H1 (cell line): ENCODE measurements around the gene TMEM106C. TPM values are rescaled to one million over a fixed set of nuclear protein-coding genes. Genes with fewer than 3 reads are reported as not detected.

ENCODE experiments used
- CTCF ChIA-PET: fragments of 300-600 bp; sonication (Branson Sonifier 250); formaldehyde crosslinking; loops from one replicate; lab custom pipeline; 2021; ENCODE audit not compliant: partially characterized antibody; lab: Charles Lee
- POLR2A ChIA-PET: fragments of 300-600 bp; sonication (Branson Sonifier 250); formaldehyde crosslinking; loops from one replicate; lab custom pipeline; 2021; ENCODE audit warnings: inconsistent platforms; ENCODE audit not compliant: partially characterized antibody; lab: Charles Lee
- DNase-seq, 2 experiments: peaks; one replicate each; pipeline versions ENCODE4 v3.0.0 to v3.0.0-alpha.2; 2010 to 2022; ENCODE audit warnings: low spot score in 2 of 2, low read depth in 1 of 2, mixed read lengths in 1 of 2
- FAIRE-seq: peaks from 2 replicates; lab custom pipeline; 2011; peaks lifted over from hg19 to GRCh38; lab: Jason Lieb, UNC
- H2AFZ ChIP-seq: 2 replicates; pipeline ENCODE4 v1.8.1; 2012; ENCODE audit warnings: low read length, inconsistent platforms
- H2AK5ac ChIP-seq: 2 replicates; pipeline ENCODE4 v1.6.1; 2013; ENCODE audit warnings: low read depth, low read length
- H2BK120ac ChIP-seq: replicated peaks from 2 replicates; pipeline ENCODE3; 2013; ENCODE audit warnings: low read depth, low read length, inconsistent platforms
- H2BK12ac ChIP-seq: 2 replicates; pipeline ENCODE4 v1.6.1; 2013; ENCODE audit warnings: low read depth, low read length
- H2BK15ac ChIP-seq: 2 replicates; pipeline ENCODE4 v1.6.1; 2013; ENCODE audit warnings: low read length
- H2BK20ac ChIP-seq: 2 replicates; pipeline ENCODE4 v1.6.1; 2013; ENCODE audit warnings: low read length
- H2BK5ac ChIP-seq: 2 replicates; pipeline ENCODE4 v1.6.1; 2013; ENCODE audit warnings: low read depth, low read length
- H3K14ac ChIP-seq: 2 replicates; pipeline ENCODE4 v1.6.1; 2013; ENCODE audit warnings: inconsistent platforms; ENCODE audit not compliant: insufficient read length
- H3K18ac ChIP-seq: 2 replicates; pipeline ENCODE4 v1.6.1; 2013; ENCODE audit warnings: low read length; ENCODE audit errors: extremely low read depth
- H3K23ac ChIP-seq: 2 replicates; pipeline ENCODE4 v1.6.1; 2013; ENCODE audit warnings: inconsistent platforms; ENCODE audit not compliant: insufficient read length
- H3K23me2 ChIP-seq: 2 replicates; pipeline ENCODE4 v1.6.1; 2013; ENCODE audit warnings: low read depth, low read length
- H3K27ac ChIP-seq: 2 replicates; pipeline ENCODE4 v1.6.1; 2011; ENCODE audit warnings: low read depth, low read length, inconsistent platforms
- H3K27me3 ChIP-seq, 4 experiments: replicated peaks in 1 of 4; 1 replicate in 1 of 4; 2 replicates in 3 of 4; pipeline versions ENCODE4 v1.6.1 to v1.8.1; 2011 to 2013; ENCODE audit warnings: low read length in 3 of 4, mild to moderate bottlenecking in 3 of 4, inconsistent platforms in 2 of 4, mixed read lengths in 2 of 4, moderate library complexity in 1 of 4; ENCODE audit not compliant: control insufficient read depth in 3 of 4, insufficient read depth in 3 of 4; ENCODE audit errors: extremely low read depth in 1 of 4
- H3K36me3 ChIP-seq, 4 experiments: 2 replicates each; pipeline versions ENCODE4 v1.6.1 to v1.8.1; 2011 to 2013; ENCODE audit warnings: mild to moderate bottlenecking in 4 of 4, low read length in 3 of 4, moderate library complexity in 2 of 4, control low read depth in 1 of 4, inconsistent platforms in 1 of 4; ENCODE audit not compliant: insufficient read depth in 4 of 4, control insufficient read depth in 2 of 4
- H3K4ac ChIP-seq: replicated peaks from 2 replicates; pipeline ENCODE3; 2013; ENCODE audit warnings: low read length, low read depth, mixed read lengths, inconsistent platforms; ENCODE audit not compliant: insufficient read length
- H3K4me1 ChIP-seq, 4 experiments: replicated peaks in 1 of 4; 1 replicate in 1 of 4; 2 replicates in 3 of 4; pipeline versions ENCODE4 v1.6.1 to v1.8.1; 2011 to 2013; ENCODE audit warnings: low read length in 3 of 4, inconsistent platforms in 2 of 4, mixed read lengths in 1 of 4; ENCODE audit not compliant: insufficient read depth in 4 of 4, control insufficient read depth in 3 of 4
- H3K4me2 ChIP-seq, 2 experiments: 2 replicates each; pipeline versions ENCODE4 v1.6.1 to v1.8.1; 2011 to 2013; ENCODE audit warnings: low read depth in 2 of 2, low read length in 2 of 2, control low read depth in 1 of 2, inconsistent platforms in 1 of 2, mild to moderate bottlenecking in 1 of 2; ENCODE audit not compliant: insufficient read depth in 1 of 2
- H3K4me3 ChIP-seq, 4 experiments: fragments of 200-600, 300-600 bp in 1 of 4; sonication (generic), shearing (Covaris generic), sonication (Bioruptor Twin) in 1 of 4; 2 replicates each; pipeline versions ENCODE4 v1.5.1 to v1.8.1; 2011 to 2016; ENCODE audit warnings: low read length in 4 of 4, low read depth in 3 of 4, control low read depth in 2 of 4, inconsistent platforms in 2 of 4, mild to moderate bottlenecking in 2 of 4, mixed read lengths in 1 of 4, moderate library complexity in 1 of 4; ENCODE audit not compliant: insufficient read depth in 2 of 4; ENCODE audit errors: extremely low read depth in 1 of 4
- H3K56ac ChIP-seq: replicated peaks from 2 replicates; pipeline ENCODE3; 2013; ENCODE audit warnings: low read depth, mild to moderate bottlenecking, mixed read lengths, low read length, inconsistent platforms; ENCODE audit not compliant: insufficient read length
- H3K79me1 ChIP-seq: 2 replicates; pipeline ENCODE4 v1.6.1; 2013; ENCODE audit warnings: low read depth, low read length, control low read depth
- H3K79me2 ChIP-seq, 2 experiments: 2 replicates each; pipeline versions ENCODE4 v1.6.1 to v1.8.1; 2012 to 2013; ENCODE audit warnings: low read length in 2 of 2, mild to moderate bottlenecking in 2 of 2, inconsistent platforms in 1 of 2; ENCODE audit not compliant: insufficient read depth in 2 of 2, control insufficient read depth in 1 of 2
- H3K9ac ChIP-seq, 4 experiments: replicated peaks in 1 of 4; 1 replicate in 1 of 4; 2 replicates in 3 of 4; pipeline versions ENCODE4 v1.6.1 to v1.8.1; 2011 to 2013; ENCODE audit warnings: low read depth in 3 of 4, low read length in 3 of 4, control low read depth in 2 of 4, mild to moderate bottlenecking in 2 of 4, moderate library complexity in 2 of 4, inconsistent platforms in 1 of 4; ENCODE audit errors: extremely low read depth in 1 of 4
- H3K9me3 ChIP-seq, 2 experiments: 2 replicates each; pipeline versions ENCODE4 v1.6.1 to v1.8.1; 2012 to 2013; ENCODE audit warnings: mild to moderate bottlenecking in 2 of 2, moderate library complexity in 2 of 2, control low read depth in 1 of 2, inconsistent platforms in 1 of 2, low read depth in 1 of 2, low read length in 1 of 2, mixed read lengths in 1 of 2; ENCODE audit not compliant: insufficient read depth in 2 of 2
- H4K20me1 ChIP-seq, 2 experiments: replicated peaks in 1 of 2; 2 replicates each; pipeline versions ENCODE3 to v1.8.1; 2011 to 2013; ENCODE audit warnings: inconsistent platforms in 2 of 2, low read length in 2 of 2, mild to moderate bottlenecking in 1 of 2; ENCODE audit not compliant: insufficient read depth in 2 of 2, control insufficient read depth in 1 of 2
- H4K5ac ChIP-seq: 2 replicates; pipeline ENCODE4 v1.6.1; 2013; ENCODE audit warnings: low read length, low read depth, mixed read lengths, inconsistent platforms; ENCODE audit not compliant: insufficient read length
- H4K8ac ChIP-seq: 2 replicates; pipeline ENCODE4 v1.8.0; 2013; ENCODE audit warnings: mild to moderate bottlenecking, moderate library complexity, low read length, inconsistent platforms; ENCODE audit not compliant: insufficient read depth; ENCODE audit errors: extremely low read depth
- H4K91ac ChIP-seq: replicated peaks from 2 replicates; pipeline ENCODE3; 2013; ENCODE audit warnings: low read length, mixed read lengths, inconsistent platforms; ENCODE audit not compliant: insufficient read length
- CBX8 ChIP-seq: fragments of 300-800, 300-1000 bp; sonication (generic); IDR thresholded peaks from 2 replicates; pipeline ENCODE4 v1.7.1; 2016; ENCODE audit warnings: low read depth, low read length, borderline replicate concordance
- EGR1 ChIP-seq: IDR thresholded peaks from 2 replicates; pipeline ENCODE4 v1.6.1; 2011; ENCODE audit warnings: low read depth, low read length, borderline replicate concordance
- FOSL1 ChIP-seq: IDR thresholded peaks from 2 replicates; pipeline ENCODE4 v1.6.1; 2011; ENCODE audit warnings: mild to moderate bottlenecking, low read depth, low read length, moderate library complexity; ENCODE audit not compliant: insufficient read depth
- HDAC2 ChIP-seq, 2 experiments: fragments of 300-600 bp in 1 of 2; sonication (generic) in 1 of 2; IDR thresholded peaks; 2 replicates each; pipeline ENCODE4 v1.6.1; 2011 to 2012; ENCODE audit warnings: low read depth in 2 of 2, low read length in 2 of 2, mild to moderate bottlenecking in 2 of 2, moderate library complexity in 2 of 2, borderline replicate concordance in 1 of 2, inconsistent platforms in 1 of 2
- JUN ChIP-seq: IDR thresholded peaks from 2 replicates; pipeline ENCODE4 v1.6.1; 2011; ENCODE audit warnings: low read depth, mild to moderate bottlenecking, improper control_type of control experiment, low read length
- KDM1A ChIP-seq: fragments of 200-600, 300-600 bp; sonication (generic); IDR thresholded peaks from 2 replicates; pipeline ENCODE4 v1.7.1; 2016; ENCODE audit warnings: mild to moderate bottlenecking, low read length, borderline replicate concordance
- NANOG ChIP-seq: IDR thresholded peaks from 2 replicates; pipeline ENCODE4 v1.6.1; 2011; ENCODE audit warnings: low read length, low read depth, mild to moderate bottlenecking, inconsistent platforms; ENCODE audit not compliant: insufficient read depth, poor library complexity, severe bottlenecking
- SAP30 ChIP-seq: fragments of 300-600 bp; sonication (generic); IDR thresholded peaks from 2 replicates; pipeline ENCODE4 v1.7.1; 2012; ENCODE audit warnings: low read length, moderate library complexity, mild to moderate bottlenecking, inconsistent platforms; ENCODE audit not compliant: insufficient read depth, insufficient replicate concordance
- SIX5 ChIP-seq: IDR thresholded peaks from 2 replicates; pipeline ENCODE4 v1.6.1; 2011; ENCODE audit warnings: mild to moderate bottlenecking, low read depth, low read length
- WGBS, 2 experiments: shearing (Covaris generic) in 1 of 2; methylation state at CpG; one replicate each; pipeline versions ENCODE4 v1.1.6 to v1.1.7; 2013 to 2015; ENCODE audit warnings: low lambda C conversion rate in 2 of 2, mixed read lengths in 2 of 2, inconsistent platforms in 1 of 2, low coverage in 1 of 2, missing lambda C conversion rate in 1 of 2; ENCODE audit not compliant: insufficient replicate concordance in 2 of 2, insufficient coverage in 1 of 2, insufficient read length in 1 of 2; ENCODE audit errors: extremely low coverage in 1 of 2, missing lambda C conversion rate in 1 of 2; 5-methylcytosine and 5-hydroxymethylcytosine counted together
- polyA plus RNA-seq, 7 experiments: library from polyadenylated mRNA; depleted of rRNA in 3 of 7; stranded (reverse) in 5 of 7; unstranded in 2 of 7; fragments of >200 nt in 5 of 7; fragments of 200-250 nt in 2 of 7; gene quantifications; 1 replicate in 5 of 7; 2 replicates in 1 of 7; 4 replicates in 1 of 7; pipeline versions ENCODE4 v1.2.1 to v1.2.3, GENCODE V29; 2011 to 2013; ENCODE audit warnings: missing spikeins in 2 of 7, mixed read lengths in 2 of 7
- total RNA-seq: library from RNA; stranded (reverse); fragmentation: NEBNext Ultra II Directional; extraction: Animal tissue kit (Norgen Biotek cat#: 25700); gene quantifications from 2 replicates; pipeline ENCODE4 v1.2.1, GENCODE V29; 2021

Gene TMEM106C
- total and polyA plus RNA-seq, 2 of the 8 experiments (the other 6 are each of a cell fraction or from before 2014, with no cell fraction given), result 36.6 to 45.3 TPM

DNA sequence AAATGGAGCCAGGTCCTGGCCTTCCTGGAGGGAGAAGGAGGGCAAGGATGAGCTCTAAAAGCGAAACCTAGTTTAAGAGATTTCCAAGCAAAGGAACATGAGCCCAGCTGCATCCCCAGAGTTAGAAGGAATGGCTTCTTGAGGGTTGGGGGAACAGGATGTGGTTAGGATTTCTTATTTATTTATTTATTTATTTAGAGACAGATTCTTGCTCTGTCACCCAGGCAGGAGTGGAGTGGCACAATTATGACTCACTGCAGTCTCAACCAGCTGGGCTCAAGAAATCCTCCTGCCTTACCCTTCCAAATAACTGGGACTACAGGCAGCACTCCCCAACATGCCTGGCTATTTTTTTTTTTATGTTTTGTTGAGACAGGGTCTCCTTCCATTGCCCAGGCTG, 25.3 kb upstream of the TMEM106C start:
- no peaks in the 10 kb centered on the region for H3K79me2 ChIP-seq
- no peak overlapping the region for H3K56ac ChIP-seq
- H3K27me3 ChIP-seq, result peaks cover 0 to 24% (median 13%) of the 10 kb centered on the region in 4 experiments; a peak in 5 of 7 replicates
- H3K4me3 ChIP-seq, result no peak overlapping the region
- H2BK120ac ChIP-seq, result no peak overlapping the region
- H3K36me3 ChIP-seq, result no peaks in the 10 kb centered on the region
- H3K9ac ChIP-seq, result no peak overlapping the region
- no peak overlapping the region for H2BK5ac ChIP-seq
- H2AFZ ChIP-seq, result no peak overlapping the region
- no peak overlapping the region for H2BK20ac ChIP-seq
- FAIRE-seq, result no peak
- no peak overlapping the region for H4K91ac ChIP-seq
- no peaks in the 10 kb centered on the region for H3K79me1 ChIP-seq
- no peak for DNase-seq
- H2BK15ac ChIP-seq, result no peak overlapping the region
- no peaks in the 10 kb centered on the region for H3K9me3 ChIP-seq
- H3K4me2 ChIP-seq, result no peak overlapping the region
- no CpG with 5 or more reads among the region's 1 CpG for WGBS, 2 experiments
- no peak overlapping the region for H4K8ac ChIP-seq
- peaks cover 0 to 16% (median 13%) of the 10 kb centered on the region in 4 experiments; a peak in 5 of 7 replicates for H3K4me1 ChIP-seq
- no peak overlapping the region for H3K14ac ChIP-seq
- ChIA-PET POLR2A (interaction anchor here (0.6 to 1.4 kb wide), 3 partner anchors 21 to 253 kb away, joined by 3 to 4 read pairs (median 3); partner anchors contain the start of gene VDR), CTCF (interaction anchor here (0.7 to 1.3 kb wide), 5 partner anchors 13 to 248 kb away, joined by 3 to 4 read pairs (median 4); no protein-coding TSS in a partner anchor)
- TF ChIP-seq SIX5 (no peak), KDM1A (no peak), FOSL1 (no peak), EGR1 (no peak), HDAC2 (IDR thresholded peaks at IDR 0.05; ENCODE audit: borderline replicate concordance in 1 of 2, low read depth in 2 of 2, low read length in 2 of 2) (no peak), JUN (no peak), SAP30 (no peak), CBX8 (no peak), NANOG (no peak)
- H3K23me2 ChIP-seq, result peaks cover 3% of the 10 kb centered on the region; the same call in 1 of the 2 replicates
- no peak overlapping the region for H4K5ac ChIP-seq
- no peak overlapping the region for H3K4ac ChIP-seq
- no peak overlapping the region for H2AK5ac ChIP-seq
- no peak overlapping the region for H3K27ac ChIP-seq
- no peaks in the 10 kb centered on the region for H4K20me1 ChIP-seq
- no peak overlapping the region for H3K23ac ChIP-seq
- H2BK12ac ChIP-seq, result no peak overlapping the region
- H3K18ac ChIP-seq, result no peak overlapping the region
